GM19372 (cell line): ENCODE measurements around the gene VEPH1.

Source experiments
- ATAC-seq: cut with Tn5 transposase; IDR thresholded peaks from one replicate; pipeline ENCODE4 v1.9.1; 2021; ENCODE audit warnings: mild to moderate bottlenecking, low read depth, moderate library complexity; ENCODE audit not compliant: unreplicated experiment

Gene VEPH1

GRCh38 chr3:157438194-157438730, 65.0 kb downstream of the VEPH1 start:
- no peak for ATAC-seq

GRCh38 chr3:157436583-157437291, 66.5 kb downstream of the VEPH1 start, which contains the start of gene PTX3:
Gene PTX3, plus strand, starts transcription at chr3:157436850. Its CDS starts 84 bp downstream, at chr3:157436934.
- no peak for ATAC-seq

- no peak for ATAC-seq
Measured at GRCh38 chr3:157429708-157430107, 73.5 kb downstream of the VEPH1 start.

- ATAC-seq: no peak
Measured at GRCh38 chr3:157428853-157429252, 74.4 kb downstream of the VEPH1 start.

- ATAC-seq: no peak
Measured at GRCh38 chr3:157427901-157428300, 75.3 kb downstream of the VEPH1 start.

GRCh38 chr3:157423337-157423736, 79.9 kb downstream of the VEPH1 start:
- no peak for ATAC-seq

GRCh38 chr3:157420606-157421130, 82.5 kb downstream of the VEPH1 start:
- no peak for ATAC-seq

- ATAC-seq: no peak
Measured at GRCh38 chr3:157418104-157418503, 85.1 kb downstream of the VEPH1 start.

GRCh38 chr3:157417247-157417646, 86.0 kb downstream of the VEPH1 start:
- no peak for ATAC-seq

- no peak for ATAC-seq
Measured at GRCh38 chr3:157416347-157417087, 86.7 kb downstream of the VEPH1 start.

- ATAC-seq: no peak
Measured at GRCh38 chr3:157414861-157415260, 88.4 kb downstream of the VEPH1 start.

GRCh38 chr3:157412323-157412855, 90.8 kb downstream of the VEPH1 start:
- no peak for ATAC-seq

- no peak for ATAC-seq
Measured at GRCh38 chr3:157410945-157411344, 92.3 kb downstream of the VEPH1 start.

- ATAC-seq: no peak
Measured at GRCh38 chr3:157409516-157409915, 93.7 kb downstream of the VEPH1 start.

- ATAC-seq: no peak
Measured at GRCh38 chr3:157408499-157409149, 94.6 kb downstream of the VEPH1 start.

GRCh38 chr3:157407769-157408168, 95.4 kb downstream of the VEPH1 start:
- no peak for ATAC-seq

GRCh38 chr3:157406394-157406793, 96.8 kb downstream of the VEPH1 start:
- no peak for ATAC-seq

- ATAC-seq: no peak
Measured at GRCh38 chr3:157405457-157405856, 97.8 kb downstream of the VEPH1 start.

- no peak for ATAC-seq
Measured at GRCh38 chr3:157404381-157404780, 98.8 kb downstream of the VEPH1 start.

GRCh38 chr3:157398598-157398997, 104.6 kb downstream of the VEPH1 start:
- no peak for ATAC-seq

- no peak for ATAC-seq
Measured at GRCh38 chr3:157394411-157394810, 108.8 kb downstream of the VEPH1 start.
